ENCODE data around the gene MACF1. TPM values are rescaled to one million over a fixed set of nuclear protein-coding genes. Genes with fewer than 3 reads are reported as not detected.

MACF1 gene, protein sequence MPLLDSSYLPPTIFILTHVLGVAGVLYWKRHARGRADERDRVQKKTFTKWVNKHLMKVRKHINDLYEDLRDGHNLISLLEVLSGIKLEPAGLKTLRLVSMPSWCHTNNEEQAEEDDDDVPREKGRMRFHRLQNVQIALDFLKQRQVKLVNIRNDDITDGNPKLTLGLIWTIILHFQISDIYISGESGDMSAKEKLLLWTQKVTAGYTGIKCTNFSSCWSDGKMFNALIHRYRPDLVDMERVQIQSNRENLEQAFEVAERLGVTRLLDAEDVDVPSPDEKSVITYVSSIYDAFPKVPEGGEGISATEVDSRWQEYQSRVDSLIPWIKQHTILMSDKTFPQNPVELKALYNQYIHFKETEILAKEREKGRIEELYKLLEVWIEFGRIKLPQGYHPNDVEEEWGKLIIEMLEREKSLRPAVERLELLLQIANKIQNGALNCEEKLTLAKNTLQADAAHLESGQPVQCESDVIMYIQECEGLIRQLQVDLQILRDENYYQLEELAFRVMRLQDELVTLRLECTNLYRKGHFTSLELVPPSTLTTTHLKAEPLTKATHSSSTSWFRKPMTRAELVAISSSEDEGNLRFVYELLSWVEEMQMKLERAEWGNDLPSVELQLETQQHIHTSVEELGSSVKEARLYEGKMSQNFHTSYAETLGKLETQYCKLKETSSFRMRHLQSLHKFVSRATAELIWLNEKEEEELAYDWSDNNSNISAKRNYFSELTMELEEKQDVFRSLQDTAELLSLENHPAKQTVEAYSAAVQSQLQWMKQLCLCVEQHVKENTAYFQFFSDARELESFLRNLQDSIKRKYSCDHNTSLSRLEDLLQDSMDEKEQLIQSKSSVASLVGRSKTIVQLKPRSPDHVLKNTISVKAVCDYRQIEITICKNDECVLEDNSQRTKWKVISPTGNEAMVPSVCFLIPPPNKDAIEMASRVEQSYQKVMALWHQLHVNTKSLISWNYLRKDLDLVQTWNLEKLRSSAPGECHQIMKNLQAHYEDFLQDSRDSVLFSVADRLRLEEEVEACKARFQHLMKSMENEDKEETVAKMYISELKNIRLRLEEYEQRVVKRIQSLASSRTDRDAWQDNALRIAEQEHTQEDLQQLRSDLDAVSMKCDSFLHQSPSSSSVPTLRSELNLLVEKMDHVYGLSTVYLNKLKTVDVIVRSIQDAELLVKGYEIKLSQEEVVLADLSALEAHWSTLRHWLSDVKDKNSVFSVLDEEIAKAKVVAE (N-terminal part only)
- total RNA-seq (387 TPM), polyA plus RNA-seq (ENCODE audit: insufficient read depth, low read depth, low replicate concordance) (65.7 TPM)
- long read RNA-seq, donor 1, full-length matches to known transcripts, result 17 of 33 reads
- long read RNA-seq, donor 1, partial matches to known transcripts, result 16 of 33 reads
- long read RNA-seq, donor 1, other reads (novel, unspliced or antisense), result 0 of 33 reads
- long read RNA-seq, donor 2, full-length matches to known transcripts, result 23 of 23 reads
- long read RNA-seq, donor 2, partial matches to known transcripts, result 0 of 23 reads
- long read RNA-seq, donor 2, other reads (novel, unspliced or antisense), result 0 of 23 reads
- long read RNA-seq, donor 3, full-length matches to known transcripts, result 20 of 20 reads
- long read RNA-seq, donor 3, partial matches to known transcripts, result 0 of 20 reads
- long read RNA-seq, donor 3, other reads (novel, unspliced or antisense), result 0 of 20 reads
- long read RNA-seq, donor 4, full-length matches to known transcripts, result 22 of 34 reads
- long read RNA-seq, donor 4, partial matches to known transcripts, result 7 of 34 reads
- long read RNA-seq, donor 4, other reads (novel, unspliced or antisense), result 5 of 34 reads
- long read RNA-seq, donor 5, full-length matches to known transcripts, result 1 of 1 reads
- long read RNA-seq, donor 5, partial matches to known transcripts, result 0 of 1 reads
- long read RNA-seq, donor 5, other reads (novel, unspliced or antisense), result 0 of 1 reads
- long read RNA-seq, donor 6, full-length matches to known transcripts, result 7 of 38 reads
- long read RNA-seq, donor 6, partial matches to known transcripts, result 31 of 38 reads
- long read RNA-seq, donor 6, other reads (novel, unspliced or antisense), result 0 of 38 reads
- long read RNA-seq, donor 7, full-length matches to known transcripts, result 2 of 43 reads
- long read RNA-seq, donor 7, partial matches to known transcripts, result 24 of 43 reads
- long read RNA-seq, donor 7, other reads (novel, unspliced or antisense), result 17 of 43 reads
- long read RNA-seq, donor 8, full-length matches to known transcripts, result 23 of 23 reads
- long read RNA-seq, donor 8, partial matches to known transcripts, result 0 of 23 reads
- long read RNA-seq, donor 8, other reads (novel, unspliced or antisense), result 0 of 23 reads
- long read RNA-seq, donor 9, full-length matches to known transcripts, result 4 of 20 reads
- long read RNA-seq, donor 9, partial matches to known transcripts, result 16 of 20 reads
- long read RNA-seq, donor 9, other reads (novel, unspliced or antisense), result 0 of 20 reads
- long read RNA-seq, donor 10, full-length matches to known transcripts, result 26 of 32 reads
- long read RNA-seq, donor 10, partial matches to known transcripts, result 6 of 32 reads
- long read RNA-seq, donor 10, other reads (novel, unspliced or antisense), result 0 of 32 reads

GRCh38 chr1:39204441-39205081 lies at the start of gene MACF1:
Gene MACF1, plus strand, starts transcription at chr1:39204695. Its CDS starts 328 bp downstream, at chr1:39205023.
- H3K4me3 ChIP-seq (ENCODE audit: low read length in 3 of 3), result peak within 1 kb of the TSS; percentile 8 to 28 (median 19)
- H3K27me3 ChIP-seq (ENCODE audit: control insufficient read depth, insufficient read depth, low read length), result no peaks in the 10 kb centered on the region
- FAIRE-seq, result no peak
- DNase-seq, result peak in 4 of 5 donors; percentile 44 to 87 (median 64)
- H3K9me3 ChIP-seq (ENCODE audit: control insufficient read depth in 2 of 3, insufficient read depth in 1 of 3, low read length in 3 of 3), result no peaks in the 10 kb centered on the region
- H3K4me1 ChIP-seq (ENCODE audit: control insufficient read depth in 2 of 3, insufficient read depth in 2 of 3, low read depth in 1 of 3, low read length in 3 of 3), result peaks cover 0 to 12% (median 10%) of the 10 kb centered on the region in 3 donors
- peak within 1 kb of the TSS; percentile 15 to 56 (median 20) for H3K9ac ChIP-seq (ENCODE audit: low read length in 3 of 3)
- intact Hi-C loops (cut with DNase I), result no loop called here
- H3K36me3 ChIP-seq (ENCODE audit: control insufficient read depth in 2 of 3, insufficient read depth in 3 of 3, low read length in 3 of 3), result no peaks in the 10 kb centered on the region
- TF ChIP-seq, protein P1, sequence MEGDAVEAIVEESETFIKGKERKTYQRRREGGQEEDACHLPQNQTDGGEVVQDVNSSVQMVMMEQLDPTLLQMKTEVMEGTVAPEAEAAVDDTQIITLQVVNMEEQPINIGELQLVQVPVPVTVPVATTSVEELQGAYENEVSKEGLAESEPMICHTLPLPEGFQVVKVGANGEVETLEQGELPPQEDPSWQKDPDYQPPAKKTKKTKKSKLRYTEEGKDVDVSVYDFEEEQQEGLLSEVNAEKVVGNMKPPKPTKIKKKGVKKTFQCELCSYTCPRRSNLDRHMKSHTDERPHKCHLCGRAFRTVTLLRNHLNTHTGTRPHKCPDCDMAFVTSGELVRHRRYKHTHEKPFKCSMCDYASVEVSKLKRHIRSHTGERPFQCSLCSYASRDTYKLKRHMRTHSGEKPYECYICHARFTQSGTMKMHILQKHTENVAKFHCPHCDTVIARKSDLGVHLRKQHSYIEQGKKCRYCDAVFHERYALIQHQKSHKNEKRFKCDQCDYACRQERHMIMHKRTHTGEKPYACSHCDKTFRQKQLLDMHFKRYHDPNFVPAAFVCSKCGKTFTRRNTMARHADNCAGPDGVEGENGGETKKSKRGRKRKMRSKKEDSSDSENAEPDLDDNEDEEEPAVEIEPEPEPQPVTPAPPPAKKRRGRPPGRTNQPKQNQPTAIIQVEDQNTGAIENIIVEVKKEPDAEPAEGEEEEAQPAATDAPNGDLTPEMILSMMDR (IDR thresholded peaks at IDR 0.05; ENCODE audit: borderline replicate concordance, extremely low read depth, insufficient read depth), result peak; percentile 34
- peak within 1 kb of the TSS; percentile 75 to 89 for H3K27ac ChIP-seq (ENCODE audit: low read depth in 2 of 2, low read length in 2 of 2)

DNA sequence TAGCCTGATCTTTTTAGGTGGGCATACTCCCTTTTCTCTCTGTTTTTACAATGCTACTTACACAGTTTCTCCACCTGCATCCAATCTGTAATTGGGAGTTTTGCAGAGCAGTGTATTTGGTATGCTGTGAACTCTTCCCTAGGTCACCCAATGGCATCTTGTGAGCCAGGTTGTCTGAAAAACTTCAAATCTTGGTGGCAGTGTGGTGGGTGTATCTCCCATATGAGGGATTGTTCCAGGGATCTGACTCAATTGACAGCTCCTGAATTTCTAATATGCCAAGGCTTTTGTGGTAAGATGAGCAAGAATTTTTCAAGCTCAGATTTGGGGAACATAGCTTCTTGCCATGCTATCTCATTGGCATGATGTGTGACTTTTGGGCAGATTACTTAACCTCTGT lies 47.2 kb upstream of the MACF1 start:
- Histone ChIP-seq H3K36me3 (ENCODE audit: control insufficient read depth in 2 of 3, insufficient read depth in 3 of 3, low read length in 3 of 3) (no peaks in the 10 kb centered on the region), H3K4me3 (ENCODE audit: low read length in 3 of 3) (no peak overlapping the region), H3K9ac (ENCODE audit: low read length in 3 of 3) (no peak overlapping the region), H3K9me3 (ENCODE audit: control insufficient read depth in 2 of 3, insufficient read depth in 1 of 3, low read length in 3 of 3) (no peaks in the 10 kb centered on the region), H3K27ac (ENCODE audit: low read depth in 2 of 2, low read length in 2 of 2) (peak overlapping the region in 1 of 2 donors; percentile 87), H3K27me3 (ENCODE audit: control insufficient read depth, insufficient read depth, low read length) (no peaks in the 10 kb centered on the region), H3K4me1 (ENCODE audit: control insufficient read depth in 2 of 3, insufficient read depth in 2 of 3, low read depth in 1 of 3, low read length in 3 of 3) (peaks cover 9 to 66% (median 43%) of the 10 kb centered on the region in 3 donors)
- TF ChIP-seq, protein P1 (IDR thresholded peaks at IDR 0.05; ENCODE audit: borderline replicate concordance, extremely low read depth, insufficient read depth), result no peak
- DNase-seq (no peak), FAIRE-seq (no peak)
- intact Hi-C loops (cut with DNase I), result no loop called here

All from kidney (tissue), 22 donors.